HepG2 (cell line): Measurements from ENCODE around the gene PHKG1. TPM values are rescaled to one million over a fixed set of nuclear protein-coding genes. Genes with fewer than 3 reads are reported as not detected.

Experiments used
- ATF7-NPFF ChIP-seq: sonication (generic); formaldehyde crosslinking; IDR thresholded peaks from 2 replicates; pipeline ENCODE4 v1.8.1; 2023; ENCODE audit warnings: mild to moderate bottlenecking, low read depth, missing genetic modification reagents, moderate library complexity
- EP300 ChIP-seq, 3 experiments: sonication (generic) in 1 of 3; formaldehyde crosslinking in 1 of 3; IDR thresholded peaks; 2 replicates each; pipeline versions ENCODE4 v1.5.1 to v1.6.1; 2011 to 2020; ENCODE audit warnings: low read depth in 2 of 3, low read length in 2 of 3, borderline replicate concordance in 1 of 3, improper control_type of control experiment in 1 of 3, mild to moderate bottlenecking in 1 of 3, missing genetic modification reagents in 1 of 3, moderate library complexity in 1 of 3
- GATAD1 ChIP-seq: IDR thresholded peaks from 2 replicates; pipeline ENCODE4 v1.6.1; 2016; ENCODE audit warnings: missing genetic modification reagents, missing compliant biosample characterization
- KAT7 ChIP-seq: IDR thresholded peaks from 2 replicates; pipeline ENCODE4 v1.6.1; 2018; ENCODE audit warnings: borderline replicate concordance, missing compliant biosample characterization
- SMYD3 ChIP-seq: sonication (generic); formaldehyde crosslinking; IDR thresholded peaks from 2 replicates; pipeline ENCODE4 v1.8.1; 2023; ENCODE audit warnings: mild to moderate bottlenecking, missing genetic modification reagents
- ZNF136 ChIP-seq: sonication (generic); formaldehyde crosslinking; IDR thresholded peaks from 2 replicates; pipeline ENCODE4 v1.8.1; 2022; ENCODE audit warnings: low read depth, mild to moderate bottlenecking, moderate library complexity, missing genetic modification reagents
- ZNF253 ChIP-seq: sonication (generic); formaldehyde crosslinking; IDR thresholded peaks from 2 replicates; pipeline ENCODE4 v1.8.0; 2022; ENCODE audit warnings: mild to moderate bottlenecking, missing genetic modification reagents, borderline replicate concordance
- ZNF674 ChIP-seq: sonication (generic); formaldehyde crosslinking; IDR thresholded peaks from 2 replicates; pipeline ENCODE4 v1.5.0; 2020; ENCODE audit warnings: low read depth, mild to moderate bottlenecking, missing genetic modification reagents
- ZNF879 ChIP-seq: sonication (generic); formaldehyde crosslinking; IDR thresholded peaks from 2 replicates; pipeline ENCODE4 v1.8.1; 2023; ENCODE audit warnings: missing genetic modification reagents
- polyA plus RNA-seq, 8 experiments: library from polyadenylated mRNA; depleted of rRNA in 3 of 8; stranded (reverse) in 7 of 8; unstranded in 1 of 8; fragments of >200 nt; fragmentation: Illumina TruSeq in 4 of 8; extraction: Trizol in 4 of 8; gene quantifications; 2 replicates each; pipeline versions ENCODE4 v1.2.1 to v1.2.3, GENCODE V29; 2011 to 2016; ENCODE audit warnings: low read depth in 4 of 8, missing spikeins in 1 of 8, mixed read lengths in 1 of 8; ENCODE audit not compliant: insufficient read depth in 1 of 8
- total RNA-seq, 5 experiments: library from RNA; depleted of rRNA; stranded (reverse); fragments of >200 nt; fragmentation: Illumina TruSeq; extraction: Trizol; gene quantifications; 2 replicates each; pipeline ENCODE4 v1.2.3, GENCODE V29; 2016; ENCODE audit warnings: low read depth in 1 of 5
- TF ChIP-seq, protein P1 (sequence below): sonication (generic); formaldehyde crosslinking; IDR thresholded peaks from 2 replicates; pipeline ENCODE4 v1.4.0; 2020; ENCODE audit warnings: missing genetic modification reagents
- TF ChIP-seq, protein P2 (sequence below): sonication (generic); formaldehyde crosslinking; IDR thresholded peaks from 2 replicates; pipeline ENCODE4 v1.4.0; 2020; ENCODE audit warnings: missing genetic modification reagents, borderline replicate concordance
- TF ChIP-seq, protein P3 (sequence below): sonication (generic); formaldehyde crosslinking; IDR thresholded peaks from 2 replicates; pipeline ENCODE4 v1.4.0; 2020; ENCODE audit warnings: mild to moderate bottlenecking, missing genetic modification reagents
- TF ChIP-seq, protein P4 (sequence below): sonication (generic); formaldehyde crosslinking; IDR thresholded peaks from 2 replicates; pipeline ENCODE4 v1.5.0; 2020; ENCODE audit warnings: missing genetic modification reagents, mild to moderate bottlenecking, borderline replicate concordance
- TF ChIP-seq, protein P5 (sequence below): IDR thresholded peaks from 2 replicates; pipeline ENCODE4 v1.6.1; 2016; ENCODE audit warnings: low read depth

Gene PHKG1
- total and polyA plus RNA-seq, 2 of the 13 experiments (the other 11 are each of a cell fraction or from before 2014, with no cell fraction given): 0.44 to 0.71 TPM

DNA sequence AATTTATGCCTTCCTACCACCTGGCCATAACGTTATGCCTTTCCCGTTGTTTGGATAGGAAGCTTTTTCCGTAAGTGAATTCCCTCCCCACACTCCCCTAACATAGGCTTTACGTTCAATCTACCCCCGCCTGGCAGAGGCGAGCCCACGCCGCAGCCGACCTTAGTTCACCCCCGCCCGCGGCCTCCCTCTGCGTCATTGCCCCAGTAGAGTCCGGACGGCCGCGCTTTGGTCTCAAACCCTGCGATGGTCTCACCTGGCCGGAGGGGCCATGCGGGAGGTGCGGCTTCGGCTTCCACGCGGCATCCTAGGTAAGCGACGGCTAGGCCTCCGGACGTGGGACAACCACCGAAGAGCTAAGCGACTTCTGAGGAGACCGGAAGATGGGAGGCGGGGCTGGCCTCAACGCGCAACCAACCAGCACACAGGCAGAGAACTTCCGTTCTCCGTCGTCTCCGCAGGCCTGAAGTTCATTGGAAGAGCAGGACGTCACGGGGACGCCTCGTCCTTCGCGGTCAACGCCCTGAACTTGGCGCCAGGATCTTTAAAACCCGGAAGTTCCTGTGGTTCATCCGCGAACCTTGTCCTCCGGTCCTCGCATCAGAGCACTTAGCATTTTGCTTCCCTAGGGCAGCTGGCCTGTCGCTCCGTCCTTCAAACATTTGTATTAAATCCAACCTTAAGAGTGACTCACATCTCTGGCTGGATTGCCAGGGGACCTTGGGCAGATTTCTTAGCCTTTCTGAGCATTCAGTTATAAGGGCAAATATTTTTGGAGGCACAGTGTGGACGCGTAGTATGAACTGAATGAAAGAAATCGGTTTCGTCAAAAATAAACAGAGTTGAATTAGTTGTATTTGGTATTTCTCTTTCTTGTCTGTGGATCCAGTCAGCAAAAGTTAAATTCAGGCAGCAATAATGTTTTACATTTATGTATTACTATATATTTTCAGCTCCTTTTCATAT is 13.6 kb upstream of the PHKG1 start, which contains the start of gene CHCHD2 (continued):
- TF ChIP-seq, protein P1, sequence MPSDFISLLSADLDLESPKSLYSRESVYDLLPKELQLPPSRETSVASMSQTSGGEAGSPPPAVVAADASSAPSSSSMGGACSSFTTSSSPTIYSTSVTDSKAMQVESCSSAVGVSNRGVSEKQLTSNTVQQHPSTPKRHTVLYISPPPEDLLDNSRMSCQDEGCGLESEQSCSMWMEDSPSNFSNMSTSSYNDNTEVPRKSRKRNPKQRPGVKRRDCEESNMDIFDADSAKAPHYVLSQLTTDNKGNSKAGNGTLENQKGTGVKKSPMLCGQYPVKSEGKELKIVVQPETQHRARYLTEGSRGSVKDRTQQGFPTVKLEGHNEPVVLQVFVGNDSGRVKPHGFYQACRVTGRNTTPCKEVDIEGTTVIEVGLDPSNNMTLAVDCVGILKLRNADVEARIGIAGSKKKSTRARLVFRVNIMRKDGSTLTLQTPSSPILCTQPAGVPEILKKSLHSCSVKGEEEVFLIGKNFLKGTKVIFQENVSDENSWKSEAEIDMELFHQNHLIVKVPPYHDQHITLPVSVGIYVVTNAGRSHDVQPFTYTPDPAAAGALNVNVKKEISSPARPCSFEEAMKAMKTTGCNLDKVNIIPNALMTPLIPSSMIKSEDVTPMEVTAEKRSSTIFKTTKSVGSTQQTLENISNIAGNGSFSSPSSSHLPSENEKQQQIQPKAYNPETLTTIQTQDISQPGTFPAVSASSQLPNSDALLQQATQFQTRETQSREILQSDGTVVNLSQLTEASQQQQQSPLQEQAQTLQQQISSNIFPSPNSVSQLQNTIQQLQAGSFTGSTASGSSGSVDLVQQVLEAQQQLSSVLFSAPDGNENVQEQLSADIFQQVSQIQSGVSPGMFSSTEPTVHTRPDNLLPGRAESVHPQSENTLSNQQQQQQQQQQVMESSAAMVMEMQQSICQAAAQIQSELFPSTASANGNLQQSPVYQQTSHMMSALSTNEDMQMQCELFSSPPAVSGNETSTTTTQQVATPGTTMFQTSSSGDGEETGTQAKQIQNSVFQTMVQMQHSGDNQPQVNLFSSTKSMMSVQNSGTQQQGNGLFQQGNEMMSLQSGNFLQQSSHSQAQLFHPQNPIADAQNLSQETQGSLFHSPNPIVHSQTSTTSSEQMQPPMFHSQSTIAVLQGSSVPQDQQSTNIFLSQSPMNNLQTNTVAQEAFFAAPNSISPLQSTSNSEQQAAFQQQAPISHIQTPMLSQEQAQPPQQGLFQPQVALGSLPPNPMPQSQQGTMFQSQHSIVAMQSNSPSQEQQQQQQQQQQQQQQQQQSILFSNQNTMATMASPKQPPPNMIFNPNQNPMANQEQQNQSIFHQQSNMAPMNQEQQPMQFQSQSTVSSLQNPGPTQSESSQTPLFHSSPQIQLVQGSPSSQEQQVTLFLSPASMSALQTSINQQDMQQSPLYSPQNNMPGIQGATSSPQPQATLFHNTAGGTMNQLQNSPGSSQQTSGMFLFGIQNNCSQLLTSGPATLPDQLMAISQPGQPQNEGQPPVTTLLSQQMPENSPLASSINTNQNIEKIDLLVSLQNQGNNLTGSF (CRISPR knock-in tag): no peak
- TF ChIP-seq SMYD3 (CRISPR knock-in tag): no peak
- peak; percentile 78; the same call in 1 of the 2 replicates for TF ChIP-seq ATF7-NPFF (CRISPR knock-in tag)
- TF ChIP-seq, protein P2, sequence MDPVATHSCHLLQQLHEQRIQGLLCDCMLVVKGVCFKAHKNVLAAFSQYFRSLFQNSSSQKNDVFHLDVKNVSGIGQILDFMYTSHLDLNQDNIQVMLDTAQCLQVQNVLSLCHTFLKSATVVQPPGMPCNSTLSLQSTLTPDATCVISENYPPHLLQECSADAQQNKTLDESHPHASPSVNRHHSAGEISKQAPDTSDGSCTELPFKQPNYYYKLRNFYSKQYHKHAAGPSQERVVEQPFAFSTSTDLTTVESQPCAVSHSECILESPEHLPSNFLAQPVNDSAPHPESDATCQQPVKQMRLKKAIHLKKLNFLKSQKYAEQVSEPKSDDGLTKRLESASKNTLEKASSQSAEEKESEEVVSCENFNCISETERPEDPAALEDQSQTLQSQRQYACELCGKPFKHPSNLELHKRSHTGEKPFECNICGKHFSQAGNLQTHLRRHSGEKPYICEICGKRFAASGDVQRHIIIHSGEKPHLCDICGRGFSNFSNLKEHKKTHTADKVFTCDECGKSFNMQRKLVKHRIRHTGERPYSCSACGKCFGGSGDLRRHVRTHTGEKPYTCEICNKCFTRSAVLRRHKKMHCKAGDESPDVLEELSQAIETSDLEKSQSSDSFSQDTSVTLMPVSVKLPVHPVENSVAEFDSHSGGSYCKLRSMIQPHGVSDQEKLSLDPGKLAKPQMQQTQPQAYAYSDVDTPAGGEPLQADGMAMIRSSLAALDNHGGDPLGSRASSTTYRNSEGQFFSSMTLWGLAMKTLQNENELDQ (CRISPR knock-in tag): no peak
- no peak for TF ChIP-seq ZNF674 (CRISPR knock-in tag)
- no peak for TF ChIP-seq ZNF253 (CRISPR knock-in tag)
- 0 out of 2 replicates have a peak, but pooled peaks have one; percentile 36 for TF ChIP-seq KAT7 (CRISPR knock-in tag)
- peak; percentile 75; the same call in 1 of the 2 replicates for TF ChIP-seq ZNF136 (CRISPR knock-in tag)
- peak; percentile 80; the same call in 1 of the 2 replicates for TF ChIP-seq ZNF879
- TF ChIP-seq, protein P3, sequence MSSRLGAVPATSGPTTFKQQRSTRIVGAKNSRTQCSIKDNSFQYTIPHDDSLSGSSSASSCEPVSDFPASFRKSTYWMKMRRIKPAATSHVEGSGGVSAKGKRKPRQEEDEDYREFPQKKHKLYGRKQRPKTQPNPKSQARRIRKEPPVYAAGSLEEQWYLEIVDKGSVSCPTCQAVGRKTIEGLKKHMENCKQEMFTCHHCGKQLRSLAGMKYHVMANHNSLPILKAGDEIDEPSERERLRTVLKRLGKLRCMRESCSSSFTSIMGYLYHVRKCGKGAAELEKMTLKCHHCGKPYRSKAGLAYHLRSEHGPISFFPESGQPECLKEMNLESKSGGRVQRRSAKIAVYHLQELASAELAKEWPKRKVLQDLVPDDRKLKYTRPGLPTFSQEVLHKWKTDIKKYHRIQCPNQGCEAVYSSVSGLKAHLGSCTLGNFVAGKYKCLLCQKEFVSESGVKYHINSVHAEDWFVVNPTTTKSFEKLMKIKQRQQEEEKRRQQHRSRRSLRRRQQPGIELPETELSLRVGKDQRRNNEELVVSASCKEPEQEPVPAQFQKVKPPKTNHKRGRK (CRISPR knock-in tag): no peak
- no peak for TF ChIP-seq EP300 (IDR thresholded peaks at IDR 0.05; ENCODE audit: low read depth in 2 of 2, low read length in 2 of 2)
- TF ChIP-seq EP300 (CRISPR knock-in tag; IDR thresholded peaks at IDR 0.05; ENCODE audit: borderline replicate concordance): no peak; the same call in 1 of the 2 replicates
- TF ChIP-seq, protein P4, sequence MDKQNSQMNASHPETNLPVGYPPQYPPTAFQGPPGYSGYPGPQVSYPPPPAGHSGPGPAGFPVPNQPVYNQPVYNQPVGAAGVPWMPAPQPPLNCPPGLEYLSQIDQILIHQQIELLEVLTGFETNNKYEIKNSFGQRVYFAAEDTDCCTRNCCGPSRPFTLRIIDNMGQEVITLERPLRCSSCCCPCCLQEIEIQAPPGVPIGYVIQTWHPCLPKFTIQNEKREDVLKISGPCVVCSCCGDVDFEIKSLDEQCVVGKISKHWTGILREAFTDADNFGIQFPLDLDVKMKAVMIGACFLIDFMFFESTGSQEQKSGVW (CRISPR knock-in tag): no peak
- TF ChIP-seq, protein P5, sequence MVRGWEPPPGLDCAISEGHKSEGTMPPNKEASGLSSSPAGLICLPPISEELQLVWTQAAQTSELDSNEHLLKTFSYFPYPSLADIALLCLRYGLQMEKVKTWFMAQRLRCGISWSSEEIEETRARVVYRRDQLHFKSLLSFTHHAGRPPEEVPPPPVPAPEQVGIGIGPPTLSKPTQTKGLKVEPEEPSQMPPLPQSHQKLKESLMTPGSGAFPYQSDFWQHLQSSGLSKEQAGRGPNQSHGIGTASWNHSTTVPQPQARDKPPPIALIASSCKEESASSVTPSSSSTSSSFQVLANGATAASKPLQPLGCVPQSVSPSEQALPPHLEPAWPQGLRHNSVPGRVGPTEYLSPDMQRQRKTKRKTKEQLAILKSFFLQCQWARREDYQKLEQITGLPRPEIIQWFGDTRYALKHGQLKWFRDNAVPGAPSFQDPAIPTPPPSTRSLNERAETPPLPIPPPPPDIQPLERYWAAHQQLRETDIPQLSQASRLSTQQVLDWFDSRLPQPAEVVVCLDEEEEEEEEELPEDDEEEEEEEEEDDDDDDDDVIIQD: 0 out of 2 replicates have a peak, but pooled peaks have one; percentile 47
- peak; percentile 95 for TF ChIP-seq GATAD1 (CRISPR knock-in tag)
